ENCODE data around the gene NOX1. TPM values are rescaled to one million over a fixed set of nuclear protein-coding genes. Genes with fewer than 3 reads are reported as not detected.

The NOX1 gene
- total RNA-seq, 1 donor = not detected

DNA sequence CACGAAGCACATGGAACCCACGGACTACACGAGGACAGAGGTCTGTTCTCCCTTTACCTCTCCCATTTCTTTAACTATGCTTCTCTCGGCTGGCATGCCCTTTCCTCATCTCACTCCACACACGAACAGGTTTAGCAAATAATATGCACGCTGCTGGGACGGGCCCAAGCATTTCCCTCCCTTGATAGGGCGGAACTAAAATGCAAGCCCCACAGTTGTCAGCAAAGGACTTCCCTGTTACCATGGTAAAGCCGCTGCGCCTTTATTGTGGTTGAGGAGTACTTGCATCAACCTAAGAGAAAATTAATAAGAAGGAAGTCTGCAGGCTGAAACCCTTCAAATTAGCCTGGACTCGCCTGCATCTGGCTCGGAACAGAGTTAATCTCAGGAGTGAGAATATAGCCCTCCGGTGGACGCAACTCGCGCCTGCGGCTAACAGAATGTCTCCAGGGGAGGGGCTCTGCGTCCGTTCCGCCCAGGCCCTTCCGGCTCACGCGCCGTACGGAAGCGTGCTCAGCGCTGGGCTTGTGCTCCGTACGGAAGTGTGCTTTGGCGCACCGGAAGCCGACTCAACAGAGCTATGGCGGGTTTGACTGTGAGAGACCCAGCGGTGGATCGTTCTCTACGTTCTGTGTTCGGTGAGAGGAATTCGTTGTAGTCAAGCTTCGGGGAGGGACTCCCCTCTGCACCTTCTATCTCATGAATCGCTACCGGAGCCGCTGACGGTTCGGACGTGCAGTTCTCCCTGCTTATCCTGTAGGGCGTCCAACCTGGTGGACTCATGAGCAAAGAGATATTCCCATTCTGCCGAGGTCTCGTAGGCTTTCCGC is 54.1 kb downstream of the NOX1 start, which contains the start of gene CSTF2:
Gene CSTF2, plus strand, starts transcription at position 555 of the 830 bp plus-strand sequence. Its CDS starts 26 bp downstream, at position 581.
- H2AFZ ChIP-seq (ENCODE audit: low read length) = peak within 1 kb of the TSS; percentile 98
- H3K4me2 ChIP-seq (ENCODE audit: insufficient read depth, low read length) = peak within 1 kb of the TSS; percentile 84
- peaks cover 6% of the 10 kb centered on the region for H3K79me2 ChIP-seq (ENCODE audit: insufficient read depth, low read length)
- DNase-seq (ENCODE audit: insufficient read length, low spot score, missing footprints) = peak; percentile 87
- peak within 1 kb of the TSS; percentile 85 for H3K4me3 ChIP-seq (ENCODE audit: insufficient read depth, low read length)
- peak within 1 kb of the TSS; percentile 72 for H3K27ac ChIP-seq (ENCODE audit: low read depth, low read length)
- H3K36me3 ChIP-seq (ENCODE audit: insufficient read depth, low read length) = peaks cover 12% of the 10 kb centered on the region
- no peaks in the 10 kb centered on the region for H4K20me1 ChIP-seq (ENCODE audit: insufficient read depth, low read length)
- H3K27me3 ChIP-seq (ENCODE audit: insufficient read depth, low read length) = peaks cover 19% of the 10 kb centered on the region
- H3K9me3 ChIP-seq (ENCODE audit: low read depth, low read length) = no peaks in the 10 kb centered on the region
- TF ChIP-seq, protein P1, sequence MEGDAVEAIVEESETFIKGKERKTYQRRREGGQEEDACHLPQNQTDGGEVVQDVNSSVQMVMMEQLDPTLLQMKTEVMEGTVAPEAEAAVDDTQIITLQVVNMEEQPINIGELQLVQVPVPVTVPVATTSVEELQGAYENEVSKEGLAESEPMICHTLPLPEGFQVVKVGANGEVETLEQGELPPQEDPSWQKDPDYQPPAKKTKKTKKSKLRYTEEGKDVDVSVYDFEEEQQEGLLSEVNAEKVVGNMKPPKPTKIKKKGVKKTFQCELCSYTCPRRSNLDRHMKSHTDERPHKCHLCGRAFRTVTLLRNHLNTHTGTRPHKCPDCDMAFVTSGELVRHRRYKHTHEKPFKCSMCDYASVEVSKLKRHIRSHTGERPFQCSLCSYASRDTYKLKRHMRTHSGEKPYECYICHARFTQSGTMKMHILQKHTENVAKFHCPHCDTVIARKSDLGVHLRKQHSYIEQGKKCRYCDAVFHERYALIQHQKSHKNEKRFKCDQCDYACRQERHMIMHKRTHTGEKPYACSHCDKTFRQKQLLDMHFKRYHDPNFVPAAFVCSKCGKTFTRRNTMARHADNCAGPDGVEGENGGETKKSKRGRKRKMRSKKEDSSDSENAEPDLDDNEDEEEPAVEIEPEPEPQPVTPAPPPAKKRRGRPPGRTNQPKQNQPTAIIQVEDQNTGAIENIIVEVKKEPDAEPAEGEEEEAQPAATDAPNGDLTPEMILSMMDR (IDR thresholded peaks at IDR 0.05; ENCODE audit: extremely low read depth, low read depth, low read length) = no peak
- peaks cover 3% of the 10 kb centered on the region for H3K4me1 ChIP-seq (ENCODE audit: insufficient read depth, low read length)

DNA sequence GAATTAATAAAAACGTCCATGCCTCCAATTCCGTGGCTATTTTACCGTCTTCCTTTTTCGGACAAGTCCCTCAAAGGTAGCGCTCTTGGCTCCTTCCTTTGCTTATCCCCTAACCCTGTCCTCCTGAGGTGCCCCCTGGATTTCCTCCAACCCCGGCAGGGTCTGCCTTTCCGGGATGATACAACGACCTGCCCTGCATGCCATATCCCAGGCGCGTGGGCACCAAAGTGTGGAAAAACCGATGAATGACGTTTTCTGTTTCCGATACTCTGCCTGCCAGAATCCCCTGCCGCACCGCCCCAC is 54.7 kb downstream of the NOX1 start:
- peaks cover 19% of the 10 kb centered on the region for H3K27me3 ChIP-seq (ENCODE audit: insufficient read depth, low read length)
- peaks cover 3% of the 10 kb centered on the region for H3K4me1 ChIP-seq (ENCODE audit: insufficient read depth, low read length)
- no peak for DNase-seq (ENCODE audit: insufficient read length, low spot score, missing footprints)
- no peaks in the 10 kb centered on the region for H4K20me1 ChIP-seq (ENCODE audit: insufficient read depth, low read length)
- H3K27ac ChIP-seq (ENCODE audit: low read depth, low read length) = no peak overlapping the region
- peak overlapping the region; percentile 84 for H3K4me2 ChIP-seq (ENCODE audit: insufficient read depth, low read length)
- H3K9me3 ChIP-seq (ENCODE audit: low read depth, low read length) = no peaks in the 10 kb centered on the region
- TF ChIP-seq, protein P1 (IDR thresholded peaks at IDR 0.05; ENCODE audit: extremely low read depth, low read depth, low read length) = no peak
- peaks cover 6% of the 10 kb centered on the region for H3K79me2 ChIP-seq (ENCODE audit: insufficient read depth, low read length)
- peak overlapping the region; percentile 98 for H2AFZ ChIP-seq (ENCODE audit: low read length)
- H3K36me3 ChIP-seq (ENCODE audit: insufficient read depth, low read length) = peaks cover 12% of the 10 kb centered on the region
- peak overlapping the region; percentile 85 for H3K4me3 ChIP-seq (ENCODE audit: insufficient read depth, low read length)

DNA sequence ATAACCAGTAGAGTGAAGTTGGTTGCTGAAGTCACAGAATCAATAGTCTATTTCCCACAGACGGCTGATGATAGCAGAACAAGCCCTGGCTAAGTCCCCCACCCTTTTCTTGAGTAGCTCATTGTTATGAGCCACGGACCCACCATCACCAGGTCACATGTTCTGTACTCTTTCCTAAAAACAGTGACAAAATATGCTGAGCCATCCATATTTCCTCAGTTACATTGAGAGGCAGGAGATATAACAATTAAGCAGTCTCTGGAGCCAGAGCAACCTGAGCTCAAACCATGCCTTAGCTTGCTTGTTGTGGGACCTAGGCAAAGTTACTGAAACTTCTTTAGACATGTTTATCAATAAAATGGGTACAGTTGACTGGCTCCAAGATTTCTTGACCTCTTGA is 56.8 kb downstream of the NOX1 start:
- Histone ChIP-seq H4K20me1 (ENCODE audit: insufficient read depth, low read length) (no peaks in the 10 kb centered on the region), H3K27me3 (ENCODE audit: insufficient read depth, low read length) (peaks cover 19% of the 10 kb centered on the region), H3K9me3 (ENCODE audit: low read depth, low read length) (no peaks in the 10 kb centered on the region), H3K4me1 (ENCODE audit: insufficient read depth, low read length) (peaks cover 3% of the 10 kb centered on the region), H2AFZ (ENCODE audit: low read length) (no peak overlapping the region), H3K4me3 (ENCODE audit: insufficient read depth, low read length) (no peak overlapping the region), H3K79me2 (ENCODE audit: insufficient read depth, low read length) (peaks cover 6% of the 10 kb centered on the region), H3K27ac (ENCODE audit: low read depth, low read length) (no peak overlapping the region), H3K36me3 (ENCODE audit: insufficient read depth, low read length) (no peaks in the 10 kb centered on the region), H3K4me2 (ENCODE audit: insufficient read depth, low read length) (no peak overlapping the region)
- DNase-seq (ENCODE audit: insufficient read length, low spot score, missing footprints) = no peak
- TF ChIP-seq, protein P1 (IDR thresholded peaks at IDR 0.05; ENCODE audit: extremely low read depth, low read depth, low read length) = no peak

Data from osteoblast (primary cell).